ENCODE measurements around the gene MAN2A2. TPM values are rescaled to one million over a fixed set of nuclear protein-coding genes. Genes with fewer than 3 reads are reported as not detected.

MAN2A2 gene
- total and polyA plus RNA-seq, 3 experiments from 2014 or later = 10.8 to 92.7 (median 90.7) TPM

- no peaks in the 10 kb centered on the region for H3K27me3 ChIP-seq (ENCODE audit: insufficient read depth, low read length, poor library complexity, severe bottlenecking)
- Mint-ChIP-seq H3K4me1 (peaks cover 1 to 13% (median 5%) of the 10 kb centered on the region in 3 donors), H3K27me3 (no peaks in the 10 kb centered on the region), H3K36me3 (peaks cover 0 to 80% (median 7%) of the 10 kb centered on the region in 3 donors), H3K9me3 (no peaks in the 10 kb centered on the region), H3K27ac (peak overlapping the region in 1 of 8 donors; percentile 29), H3K4me3 (no peak overlapping the region)
- DNase-seq = no peak
- H3K9me3 ChIP-seq (ENCODE audit: low read length) = no peaks in the 10 kb centered on the region
- peaks cover 12% of the 10 kb centered on the region for H3K36me3 ChIP-seq (ENCODE audit: insufficient read depth, low read length)
- ChIA-PET CTCF (interaction anchor here (9.2 kb wide), 1 partner anchor 17 kb away, joined by 158 read pairs; the partner anchor contains the start of genes HDDC3 and UNC45A), POLR2A (no interaction called here)
- H3K4me3 ChIP-seq (ENCODE audit: low read length) = no peak overlapping the region
- H3K4me1 ChIP-seq (ENCODE audit: insufficient read depth, low read length) = peaks cover 6% of the 10 kb centered on the region
- no peak overlapping the region for H3K27ac ChIP-seq (ENCODE audit: low read depth, low read length)
Measured at GRCh38 chr15:90950676-90951075, 47.6 kb downstream of the MAN2A2 start.

GRCh38 chr15:90952901-90953677, 50.0 kb downstream of the MAN2A2 start:
- peaks cover 0 to 60% (median 3%) of the 10 kb centered on the region in 3 donors for H3K36me3 Mint-ChIP-seq
- Histone ChIP-seq H3K27me3 (ENCODE audit: insufficient read depth, low read length, poor library complexity, severe bottlenecking) (no peaks in the 10 kb centered on the region), H3K4me1 (ENCODE audit: insufficient read depth, low read length) (peaks cover 14% of the 10 kb centered on the region), H3K9me3 (ENCODE audit: low read length) (no peaks in the 10 kb centered on the region), H3K4me3 (ENCODE audit: low read length) (no peak overlapping the region), H3K36me3 (ENCODE audit: insufficient read depth, low read length) (peaks cover 4% of the 10 kb centered on the region), H3K27ac (ENCODE audit: low read depth, low read length) (no peak overlapping the region)
- H3K4me1 Mint-ChIP-seq = peaks cover 5 to 27% (median 14%) of the 10 kb centered on the region in 3 donors
- H3K4me3 Mint-ChIP-seq = peak overlapping the region in 4 of 7 donors; percentile 25 to 74 (median 42)
- no peaks in the 10 kb centered on the region for H3K27me3 Mint-ChIP-seq
- DNase-seq = no peak
- ChIA-PET POLR2A (interaction anchor here (0.6 kb wide), 1 partner anchor 85 kb away, joined by 3 read pairs; no protein-coding TSS in a partner anchor), CTCF (interaction anchor here (1.5 to 9.2 kb wide), 2 partner anchors 13 to 19 kb away, joined by 4 to 158 read pairs; partner anchors contain the start of genes HDDC3 and UNC45A)
- H3K27ac Mint-ChIP-seq = peak overlapping the region in 1 of 8 donors; percentile 90
- H3K9me3 Mint-ChIP-seq = no peaks in the 10 kb centered on the region

DNA sequence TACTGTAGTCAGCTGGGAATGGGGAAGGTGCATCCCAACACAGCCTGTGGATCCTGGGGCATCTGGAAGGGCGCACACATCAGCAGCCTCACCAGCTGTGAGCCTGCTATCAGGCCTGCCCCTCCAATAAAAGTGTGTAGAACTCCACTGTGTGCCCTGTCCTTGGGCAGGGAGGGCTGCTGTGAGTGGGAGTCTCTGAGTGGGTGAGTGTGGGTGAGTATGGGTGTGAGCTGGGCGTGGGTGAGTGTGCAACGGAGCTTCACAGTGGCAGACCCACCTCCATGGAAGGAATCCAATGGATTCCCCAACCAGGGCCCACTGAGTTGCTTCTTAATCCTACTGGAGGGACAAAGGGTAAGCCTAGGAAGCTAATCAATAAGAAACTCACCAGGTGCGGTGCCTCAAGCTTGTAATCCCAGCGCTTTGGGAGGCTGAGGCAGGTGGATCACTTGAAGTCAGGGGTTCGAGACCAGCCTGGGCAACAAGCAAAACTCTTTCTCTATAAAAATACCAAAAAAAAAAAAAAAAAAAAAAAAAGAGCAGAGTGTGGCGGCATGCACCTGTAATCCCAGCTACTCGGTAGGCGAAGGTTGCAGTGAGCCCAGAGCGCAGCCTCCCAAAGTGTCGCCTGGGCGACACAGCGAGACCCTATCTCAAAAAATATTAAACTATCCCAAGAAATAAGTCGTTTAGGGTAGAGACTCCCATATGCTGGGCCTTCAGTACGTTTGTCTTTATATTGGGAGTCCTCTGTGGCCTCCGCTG, 51.0 kb downstream of the MAN2A2 start:
- peak overlapping the region; percentile 89 for H3K27ac ChIP-seq (ENCODE audit: low read depth, low read length)
- H3K36me3 ChIP-seq (ENCODE audit: insufficient read depth, low read length) = no peaks in the 10 kb centered on the region
- Mint-ChIP-seq H3K4me3 (peak overlapping the region; percentile 86 to 95 (median 88)), H3K9me3 (no peaks in the 10 kb centered on the region), H3K27me3 (no peaks in the 10 kb centered on the region), H3K4me1 (peaks cover 5 to 27% (median 14%) of the 10 kb centered on the region in 3 donors), H3K36me3 (peaks cover 0 to 51% (median 3%) of the 10 kb centered on the region in 3 donors), H3K27ac (peak overlapping the region; percentile 32 to 97 (median 92))
- H3K4me3 ChIP-seq (ENCODE audit: low read length) = peak overlapping the region; percentile 64
- ChIA-PET CTCF (interaction anchor here (0.7 to 9.2 kb wide), 9 partner anchors 8 to 423 kb away, joined by 3 to 158 read pairs (median 4); partner anchors contain the start of genes HDDC3 and UNC45A), POLR2A (interaction anchor here (0.5 to 1.9 kb wide), 7 partner anchors 19 to 752 kb away, joined by 3 to 17 read pairs (median 6); partner anchors contain the start of genes HDDC3 and UNC45A)
- DNase-seq = no peak
- H3K27me3 ChIP-seq (ENCODE audit: insufficient read depth, low read length, poor library complexity, severe bottlenecking) = no peaks in the 10 kb centered on the region
- no peaks in the 10 kb centered on the region for H3K9me3 ChIP-seq (ENCODE audit: low read length)
- peaks cover 14% of the 10 kb centered on the region for H3K4me1 ChIP-seq (ENCODE audit: insufficient read depth, low read length)

DNA sequence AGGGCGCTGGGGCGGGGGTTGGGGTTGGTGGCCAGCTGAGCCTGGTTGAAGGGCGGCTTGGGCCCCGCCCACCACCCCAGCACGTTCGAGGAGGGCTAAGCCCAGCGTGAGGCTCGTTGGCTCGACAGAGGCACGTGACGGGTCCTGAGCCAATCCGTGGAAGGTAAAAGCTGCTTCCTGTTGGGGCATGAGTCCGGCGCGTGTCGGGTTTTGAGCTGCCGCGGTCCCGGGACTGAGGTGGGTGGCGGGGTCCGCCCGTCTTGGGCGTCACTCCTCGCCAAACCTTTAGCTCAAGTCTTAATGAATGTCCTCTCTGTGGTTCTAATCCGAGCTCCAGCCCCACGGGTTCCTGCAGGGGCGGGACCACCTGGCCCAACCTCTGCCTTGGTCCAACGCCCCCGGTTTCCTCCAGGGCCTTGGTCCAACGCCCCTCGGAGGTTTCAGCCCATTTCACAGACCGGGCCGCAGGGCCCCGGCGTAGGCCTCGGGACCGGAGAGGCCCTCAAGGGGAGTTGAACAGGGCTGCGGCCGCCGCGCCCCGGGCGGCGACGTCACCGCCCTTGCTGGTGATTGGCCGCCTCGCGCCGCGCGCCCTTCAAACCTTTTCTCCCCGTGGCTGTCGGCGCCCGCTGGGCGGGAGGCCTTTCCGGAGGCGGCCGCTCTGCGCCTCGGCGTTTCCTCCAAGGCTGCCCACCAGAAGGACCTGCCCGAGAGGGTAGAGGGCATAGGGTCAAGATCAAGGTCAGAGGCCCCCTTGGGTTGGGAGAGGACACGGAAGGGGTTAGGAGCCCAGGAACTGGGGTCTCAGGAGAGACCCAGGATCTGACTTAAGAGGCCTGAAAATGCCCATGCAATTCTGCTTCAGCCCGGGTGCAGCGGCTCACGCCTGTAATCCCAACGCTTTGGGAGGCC, 51.9 kb downstream of the MAN2A2 start, which contains the start of gene RCCD1:
Gene RCCD1, plus strand, starts transcription at position 173 of the 912 bp plus-strand sequence. CDS start 1,851 bp downstream, outside the sequence.
- peak within 1 kb of the TSS; percentile 87 to 97 (median 92) for H3K27ac Mint-ChIP-seq
- Histone ChIP-seq H3K36me3 (ENCODE audit: insufficient read depth, low read length) (no peaks in the 10 kb centered on the region), H3K4me1 (ENCODE audit: insufficient read depth, low read length) (peaks cover 14% of the 10 kb centered on the region), H3K9me3 (ENCODE audit: low read length) (no peaks in the 10 kb centered on the region), H3K4me3 (ENCODE audit: low read length) (peak within 1 kb of the TSS; percentile 64), H3K27me3 (ENCODE audit: insufficient read depth, low read length, poor library complexity, severe bottlenecking) (no peaks in the 10 kb centered on the region), H3K27ac (ENCODE audit: low read depth, low read length) (peak within 1 kb of the TSS; percentile 89)
- ChIA-PET CTCF (interaction anchor here (0.5 to 9.2 kb wide), 11 partner anchors 9 to 318 kb away, joined by 3 to 158 read pairs (median 5); partner anchors contain the start of genes HDDC3 and UNC45A), POLR2A (interaction anchor here (0.5 to 1.9 kb wide), 9 partner anchors 20 to 1846 kb away, joined by 3 to 17 read pairs (median 6); partner anchors contain the start of genes HDDC3, MAN2A2 and UNC45A)
- H3K36me3 Mint-ChIP-seq = peaks cover 0 to 49% (median 3%) of the 10 kb centered on the region in 3 donors
- H3K9me3 Mint-ChIP-seq = no peaks in the 10 kb centered on the region
- H3K27me3 Mint-ChIP-seq = no peaks in the 10 kb centered on the region
- peaks cover 5 to 27% (median 14%) of the 10 kb centered on the region in 3 donors for H3K4me1 Mint-ChIP-seq
- peak within 1 kb of the TSS; percentile 86 to 95 (median 88) for H3K4me3 Mint-ChIP-seq
- peak; percentile 82 to 92 (median 84) for DNase-seq

- Mint-ChIP-seq H3K4me3 (peak overlapping the region; percentile 64 to 95 (median 88)), H3K27ac (peak overlapping the region in 6 of 8 donors; percentile 29 to 94 (median 66)), H3K4me1 (peaks cover 5 to 27% (median 14%) of the 10 kb centered on the region in 3 donors), H3K27me3 (no peaks in the 10 kb centered on the region), H3K9me3 (no peaks in the 10 kb centered on the region), H3K36me3 (peaks cover 0 to 49% (median 3%) of the 10 kb centered on the region in 3 donors)
- Histone ChIP-seq H3K27me3 (ENCODE audit: insufficient read depth, low read length, poor library complexity, severe bottlenecking) (no peaks in the 10 kb centered on the region), H3K4me3 (ENCODE audit: low read length) (peak overlapping the region; percentile 64), H3K27ac (ENCODE audit: low read depth, low read length) (peak overlapping the region; percentile 89), H3K9me3 (ENCODE audit: low read length) (no peaks in the 10 kb centered on the region), H3K4me1 (ENCODE audit: insufficient read depth, low read length) (peaks cover 14% of the 10 kb centered on the region), H3K36me3 (ENCODE audit: insufficient read depth, low read length) (no peaks in the 10 kb centered on the region)
- ChIA-PET POLR2A (interaction anchor here (0.6 to 1.9 kb wide), 3 partner anchors 24 to 53 kb away, joined by 3 to 6 read pairs (median 6); partner anchors contain the start of genes HDDC3 and MAN2A2), CTCF (interaction anchor here (0.9 to 9.2 kb wide), 20 partner anchors 10 to 302 kb away, joined by 3 to 158 read pairs (median 6); partner anchors contain the start of genes HDDC3, UNC45A and VPS33B)
- no peak for DNase-seq
Measured at GRCh38 chr15:90955624-90956273, 52.6 kb downstream of the MAN2A2 start.

- no peaks in the 10 kb centered on the region for H3K9me3 ChIP-seq (ENCODE audit: low read length)
- Mint-ChIP-seq H3K27me3 (no peaks in the 10 kb centered on the region), H3K4me3 (peak overlapping the region; percentile 58 to 95 (median 71)), H3K4me1 (peaks cover 5 to 27% (median 14%) of the 10 kb centered on the region in 3 donors), H3K9me3 (no peaks in the 10 kb centered on the region), H3K27ac (peak overlapping the region in 6 of 8 donors; percentile 29 to 90 (median 62)), H3K36me3 (peaks cover 0 to 50% (median 8%) of the 10 kb centered on the region in 3 donors)
- POLR2A ChIA-PET = interaction anchor here (0.6 to 1.2 kb wide), 2 partner anchors 22 to 53 kb away, joined by 3 to 4 read pairs; partner anchors contain the start of gene MAN2A2
- peak overlapping the region; percentile 89 for H3K27ac ChIP-seq (ENCODE audit: low read depth, low read length)
- no peaks in the 10 kb centered on the region for H3K36me3 ChIP-seq (ENCODE audit: insufficient read depth, low read length)
- peaks cover 14% of the 10 kb centered on the region for H3K4me1 ChIP-seq (ENCODE audit: insufficient read depth, low read length)
- CTCF ChIA-PET = interaction anchor here (0.9 to 9.2 kb wide), 23 partner anchors 10 to 302 kb away, joined by 3 to 158 read pairs (median 5); partner anchors contain the start of genes HDDC3, UNC45A and VPS33B
- H3K4me3 ChIP-seq (ENCODE audit: low read length) = no peak overlapping the region
- DNase-seq = peak; percentile 36 to 75 (median 63)
- no peaks in the 10 kb centered on the region for H3K27me3 ChIP-seq (ENCODE audit: insufficient read depth, low read length, poor library complexity, severe bottlenecking)
Measured at GRCh38 chr15:90956274-90957030, 53.4 kb downstream of the MAN2A2 start.
